ENCODE measurements around the gene ZCRB1. TPM values are rescaled to one million over a fixed set of nuclear protein-coding genes. Genes with fewer than 3 reads are reported as not detected.

The ZCRB1 gene
- total RNA-seq, 1 experiment from 2014 or later, result 38.9 TPM

GRCh38 chr12:42315108-42315507, 10.8 kb downstream of the ZCRB1 start:
- Mint-ChIP-seq H3K27ac (ENCODE audit: unreplicated experiment) (no peak overlapping the region), H3K36me3 (ENCODE audit: insufficient read depth, unreplicated experiment) (no peaks in the 10 kb centered on the region), H3K4me3 (ENCODE audit: low read depth, unreplicated experiment) (no peak overlapping the region), H3K27me3 (ENCODE audit: unreplicated experiment) (no peaks in the 10 kb centered on the region), H3K4me1 (ENCODE audit: low read depth, unreplicated experiment) (no peaks in the 10 kb centered on the region), H3K9me3 (ENCODE audit: low read depth, unreplicated experiment) (no peaks in the 10 kb centered on the region)
- CTCF ChIA-PET, result no interaction called here
- no peak for TF ChIP-seq CTCF (IDR thresholded peaks at IDR 0.05; ENCODE audit: unreplicated experiment)
- no peak for DNase-seq
- no TSS peak for BruUV-seq (replicated peaks)
- intact Hi-C loops (cut with micrococcal nuclease; ENCODE audit: unreplicated experiment), result no loop called here

- H3K9me3 Mint-ChIP-seq (ENCODE audit: low read depth, unreplicated experiment), result no peaks in the 10 kb centered on the region
- no peaks in the 10 kb centered on the region for H3K36me3 Mint-ChIP-seq (ENCODE audit: insufficient read depth, unreplicated experiment)
- no peak for TF ChIP-seq CTCF (IDR thresholded peaks at IDR 0.05; ENCODE audit: unreplicated experiment)
- no peaks in the 10 kb centered on the region for H3K4me1 Mint-ChIP-seq (ENCODE audit: low read depth, unreplicated experiment)
- H3K27ac Mint-ChIP-seq (ENCODE audit: unreplicated experiment), result no peak overlapping the region
- intact Hi-C loops (cut with micrococcal nuclease; ENCODE audit: unreplicated experiment), result no loop called here
- H3K27me3 Mint-ChIP-seq (ENCODE audit: unreplicated experiment), result no peaks in the 10 kb centered on the region
- no TSS peak for BruUV-seq (replicated peaks)
- H3K4me3 Mint-ChIP-seq (ENCODE audit: low read depth, unreplicated experiment), result no peak overlapping the region
- DNase-seq, result no peak
- CTCF ChIA-PET, result interaction anchor here (0.6 kb wide), 1 partner anchor 250 kb away, joined by 3 read pairs; no protein-coding TSS in a partner anchor
Observed at GRCh38 chr12:42309996-42310395, 15.9 kb downstream of the ZCRB1 start.

GRCh38 chr12:42308390-42308789, 17.5 kb downstream of the ZCRB1 start:
- TF ChIP-seq CTCF (IDR thresholded peaks at IDR 0.05; ENCODE audit: unreplicated experiment), result no peak
- H3K27me3 Mint-ChIP-seq (ENCODE audit: unreplicated experiment), result no peaks in the 10 kb centered on the region
- H3K4me1 Mint-ChIP-seq (ENCODE audit: low read depth, unreplicated experiment), result no peaks in the 10 kb centered on the region
- H3K27ac Mint-ChIP-seq (ENCODE audit: unreplicated experiment), result no peak overlapping the region
- intact Hi-C loops (cut with micrococcal nuclease; ENCODE audit: unreplicated experiment), result no loop called here
- DNase-seq, result no peak
- no peak overlapping the region for H3K4me3 Mint-ChIP-seq (ENCODE audit: low read depth, unreplicated experiment)
- H3K9me3 Mint-ChIP-seq (ENCODE audit: low read depth, unreplicated experiment), result no peaks in the 10 kb centered on the region
- BruUV-seq (replicated peaks), result no TSS peak
- CTCF ChIA-PET, result no interaction called here
- no peaks in the 10 kb centered on the region for H3K36me3 Mint-ChIP-seq (ENCODE audit: insufficient read depth, unreplicated experiment)

- intact Hi-C loops (cut with micrococcal nuclease; ENCODE audit: unreplicated experiment), result no loop called here
Observed at GRCh38 chr12:42306297-42306696, 19.6 kb downstream of the ZCRB1 start.

More at GRCh38 chr12:42306297-42306696, 19.6 kb downstream of the ZCRB1 start:
- no TSS peak for BruUV-seq (replicated peaks)
- Mint-ChIP-seq H3K9me3 (ENCODE audit: low read depth, unreplicated experiment) (no peaks in the 10 kb centered on the region), H3K4me1 (ENCODE audit: low read depth, unreplicated experiment) (no peaks in the 10 kb centered on the region), H3K36me3 (ENCODE audit: insufficient read depth, unreplicated experiment) (no peaks in the 10 kb centered on the region), H3K27me3 (ENCODE audit: unreplicated experiment) (no peaks in the 10 kb centered on the region), H3K27ac (ENCODE audit: unreplicated experiment) (no peak overlapping the region), H3K4me3 (ENCODE audit: low read depth, unreplicated experiment) (no peak overlapping the region)
- DNase-seq, result no peak
- TF ChIP-seq CTCF (IDR thresholded peaks at IDR 0.05; ENCODE audit: unreplicated experiment), result no peak
- CTCF ChIA-PET, result no interaction called here

All from Calu3 (cell line).